Nephron (organoid): Measurements from ENCODE around the gene RUFY2.
"Not testable (repeated sequence)": the region's sequence is repeated elsewhere in the genome, so short reads cannot be mapped to it uniquely, and the experiment has no call there.

Experiments used
- H3K27ac Mint-ChIP-seq, 3 experiments: 2 replicates each; pipeline ENCODE4 v1.8.0; 2020; ENCODE audit warnings: mixed read lengths in 3 of 3, mild to moderate bottlenecking in 2 of 3, moderate library complexity in 1 of 3
- H3K27me3 Mint-ChIP-seq: 2 replicates; pipeline ENCODE4 v1.8.0; 2021; ENCODE audit warnings: low read depth, mild to moderate bottlenecking, moderate library complexity, mixed read lengths
- H3K36me3 Mint-ChIP-seq: 2 replicates; pipeline ENCODE4 v1.8.0; 2020; ENCODE audit warnings: low read depth, mixed read lengths
- H3K4me1 Mint-ChIP-seq: 2 replicates; pipeline ENCODE4 v1.8.0; 2020; ENCODE audit warnings: mixed read lengths
- H3K4me3 Mint-ChIP-seq, 3 experiments: 2 replicates each; pipeline ENCODE4 v1.8.0; 2020; ENCODE audit warnings: mild to moderate bottlenecking in 3 of 3, mixed read lengths in 3 of 3, moderate library complexity in 2 of 3
- H3K9me3 Mint-ChIP-seq: 2 replicates; pipeline ENCODE4 v1.8.0; 2020; ENCODE audit warnings: mixed read lengths
- TF ChIP-seq, protein P1 (sequence below), 3 experiments: fragments of 200-600 bp; sonication (generic); IDR thresholded peaks; one replicate each; pipeline ENCODE4 v1.5.0; 2021; ENCODE audit warnings: antibody characterized with exemption in 3 of 3; ENCODE audit not compliant: unreplicated experiment in 3 of 3

The RUFY2 gene

DNA sequence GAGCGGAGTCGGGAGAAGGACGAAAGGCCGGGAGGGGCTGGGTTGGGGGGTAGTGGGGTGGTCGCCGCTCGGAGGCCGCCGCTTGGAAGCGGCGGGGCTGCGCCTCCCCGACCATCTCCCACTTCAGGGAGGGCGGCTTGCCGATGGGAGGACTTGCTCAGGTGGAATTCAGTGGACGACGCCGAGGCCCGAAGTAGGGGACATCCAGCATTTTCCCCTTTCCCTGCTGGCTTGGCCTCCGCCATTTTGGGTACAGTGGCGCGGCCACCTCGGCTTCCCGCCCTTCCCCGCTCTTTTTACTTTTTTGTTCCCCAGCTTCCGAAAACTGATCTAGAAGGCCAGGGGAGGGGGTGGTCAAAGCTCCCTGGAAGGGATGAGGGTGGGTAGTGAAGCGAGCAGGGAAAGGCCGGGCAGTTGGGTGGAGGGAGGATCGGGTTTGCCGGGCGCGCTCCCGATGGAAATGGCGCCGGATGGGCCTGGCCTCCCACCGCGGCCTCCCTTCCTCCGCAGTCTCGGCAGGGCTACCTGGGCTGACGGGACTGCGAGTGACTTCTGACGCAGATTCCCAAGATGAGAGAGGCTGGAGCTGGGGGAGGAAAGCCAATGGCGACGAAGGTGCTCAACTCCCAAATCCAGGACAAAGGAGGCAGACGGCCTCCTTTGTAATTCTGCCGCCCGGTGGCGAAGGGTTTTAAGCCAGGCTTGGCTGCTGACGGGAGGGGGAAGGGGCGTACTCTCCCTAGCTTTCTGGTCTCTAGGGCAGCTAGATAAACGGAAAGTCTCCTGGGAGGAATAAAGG lies 74.6 kb downstream of the RUFY2 start, which contains the start of gene PBLD:
TSS of gene PBLD (minus strand) at position 670 of the 799 bp plus-strand sequence. CDS start 26,084 bp downstream, outside the sequence.
- H3K27me3 Mint-ChIP-seq = no peaks in the 10 kb centered on the region
- H3K36me3 Mint-ChIP-seq = peaks cover 19% of the 10 kb centered on the region
- H3K4me3 Mint-ChIP-seq = peak within 1 kb of the TSS; percentile 99 to 100 (median 100)
- no peaks in the 10 kb centered on the region for H3K9me3 Mint-ChIP-seq
- TF ChIP-seq, protein P1, sequence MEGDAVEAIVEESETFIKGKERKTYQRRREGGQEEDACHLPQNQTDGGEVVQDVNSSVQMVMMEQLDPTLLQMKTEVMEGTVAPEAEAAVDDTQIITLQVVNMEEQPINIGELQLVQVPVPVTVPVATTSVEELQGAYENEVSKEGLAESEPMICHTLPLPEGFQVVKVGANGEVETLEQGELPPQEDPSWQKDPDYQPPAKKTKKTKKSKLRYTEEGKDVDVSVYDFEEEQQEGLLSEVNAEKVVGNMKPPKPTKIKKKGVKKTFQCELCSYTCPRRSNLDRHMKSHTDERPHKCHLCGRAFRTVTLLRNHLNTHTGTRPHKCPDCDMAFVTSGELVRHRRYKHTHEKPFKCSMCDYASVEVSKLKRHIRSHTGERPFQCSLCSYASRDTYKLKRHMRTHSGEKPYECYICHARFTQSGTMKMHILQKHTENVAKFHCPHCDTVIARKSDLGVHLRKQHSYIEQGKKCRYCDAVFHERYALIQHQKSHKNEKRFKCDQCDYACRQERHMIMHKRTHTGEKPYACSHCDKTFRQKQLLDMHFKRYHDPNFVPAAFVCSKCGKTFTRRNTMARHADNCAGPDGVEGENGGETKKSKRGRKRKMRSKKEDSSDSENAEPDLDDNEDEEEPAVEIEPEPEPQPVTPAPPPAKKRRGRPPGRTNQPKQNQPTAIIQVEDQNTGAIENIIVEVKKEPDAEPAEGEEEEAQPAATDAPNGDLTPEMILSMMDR (IDR thresholded peaks at IDR 0.05; ENCODE audit: unreplicated experiment in 3 of 3) = peak; percentile 36 to 49 (median 36)
- H3K4me1 Mint-ChIP-seq = peaks cover 58% of the 10 kb centered on the region
- peak within 1 kb of the TSS; percentile 99 to 100 (median 100) for H3K27ac Mint-ChIP-seq

DNA sequence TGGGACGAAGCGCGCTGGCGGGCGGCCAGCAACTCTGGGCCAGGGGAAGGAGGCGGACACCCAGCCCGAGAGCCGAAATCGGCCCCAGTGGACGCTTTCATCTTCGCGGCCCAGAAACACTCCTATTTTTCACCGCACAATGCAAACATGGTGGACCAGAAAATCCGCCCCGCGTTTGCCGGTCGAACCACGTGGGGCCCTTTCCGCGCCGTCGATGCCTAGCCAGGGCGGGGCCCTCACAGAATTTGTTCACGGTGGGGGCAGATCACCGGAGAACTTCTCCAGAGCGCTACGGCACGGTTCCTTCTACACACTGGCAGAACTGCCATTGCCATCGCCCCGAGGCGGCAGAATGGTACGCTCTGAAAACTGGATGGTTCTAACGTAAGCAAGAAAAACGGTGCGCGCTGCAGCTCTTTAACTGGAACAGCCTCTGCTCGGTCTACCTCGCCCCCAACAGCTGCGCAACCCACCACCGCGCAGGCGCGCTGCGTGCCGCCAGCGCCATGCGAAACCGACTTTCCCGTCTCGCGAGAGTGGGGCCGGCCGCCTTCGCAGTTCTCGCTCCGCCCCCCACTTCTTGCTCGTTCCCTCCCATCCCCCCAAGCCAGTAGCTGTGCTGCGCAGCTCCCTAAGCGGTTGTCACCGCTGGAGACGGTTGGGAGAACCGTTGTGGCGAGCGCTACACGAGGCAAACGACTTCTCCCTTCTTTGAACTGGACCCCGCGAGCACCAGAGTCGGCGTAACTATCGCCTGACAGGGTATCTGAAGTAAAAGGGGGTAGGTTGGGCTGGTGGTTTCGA lies 75.4 kb downstream of the RUFY2 start, which contains the start of gene HNRNPH3:
TSS of gene HNRNPH3 (plus strand) at position 610 of the 804 bp plus-strand sequence. CDS start 5,158 bp downstream, outside the sequence.
- H3K4me1 Mint-ChIP-seq = peaks cover 50% of the 10 kb centered on the region
- peak within 1 kb of the TSS; percentile 99 to 100 (median 100) for H3K27ac Mint-ChIP-seq
- peak within 1 kb of the TSS; percentile 99 to 100 (median 100) for H3K4me3 Mint-ChIP-seq
- no peaks in the 10 kb centered on the region for H3K27me3 Mint-ChIP-seq
- H3K36me3 Mint-ChIP-seq = peaks cover 13% of the 10 kb centered on the region
- TF ChIP-seq, protein P1 (IDR thresholded peaks at IDR 0.05; ENCODE audit: unreplicated experiment in 3 of 3) = no peak
- no peaks in the 10 kb centered on the region for H3K9me3 Mint-ChIP-seq

DNA sequence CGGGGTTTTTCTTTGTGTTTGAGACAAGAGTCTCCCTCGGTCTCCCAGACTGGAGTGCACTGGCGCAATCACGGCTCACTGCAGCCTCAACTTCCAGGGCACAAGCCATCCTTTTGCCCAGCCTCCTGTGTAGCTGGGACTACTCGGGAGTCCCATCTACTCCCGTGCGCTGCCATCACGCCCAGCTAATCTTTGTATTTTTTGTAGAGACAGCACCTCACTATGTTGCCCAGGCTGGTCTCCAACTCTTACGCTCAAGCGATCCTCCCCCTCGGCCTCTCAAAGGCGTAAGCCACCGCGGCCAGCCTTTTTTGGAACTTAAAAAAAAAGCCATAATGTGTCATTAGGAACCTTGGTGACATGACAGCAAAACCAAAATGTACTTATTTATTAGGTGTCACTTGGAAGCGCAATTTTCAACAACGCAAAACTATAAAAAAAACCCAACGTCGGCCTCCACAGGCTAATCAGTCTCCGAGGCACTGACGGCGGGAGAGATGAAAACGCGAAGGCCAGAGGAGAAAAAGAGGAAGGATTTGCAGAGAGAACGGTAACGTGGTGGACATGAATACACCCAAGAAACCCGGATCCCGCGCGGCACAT lies 76.1 kb downstream of the RUFY2 start:
- no peaks in the 10 kb centered on the region for H3K27me3 Mint-ChIP-seq
- TF ChIP-seq, protein P1 (IDR thresholded peaks at IDR 0.05; ENCODE audit: unreplicated experiment in 3 of 3) = no peak
- H3K4me1 Mint-ChIP-seq = peaks cover 43% of the 10 kb centered on the region
- no peaks in the 10 kb centered on the region for H3K9me3 Mint-ChIP-seq
- peak overlapping the region; percentile 99 to 100 (median 100) for H3K4me3 Mint-ChIP-seq
- peak overlapping the region; percentile 99 to 100 (median 100) for H3K27ac Mint-ChIP-seq
- H3K36me3 Mint-ChIP-seq = peaks cover 10% of the 10 kb centered on the region

DNA sequence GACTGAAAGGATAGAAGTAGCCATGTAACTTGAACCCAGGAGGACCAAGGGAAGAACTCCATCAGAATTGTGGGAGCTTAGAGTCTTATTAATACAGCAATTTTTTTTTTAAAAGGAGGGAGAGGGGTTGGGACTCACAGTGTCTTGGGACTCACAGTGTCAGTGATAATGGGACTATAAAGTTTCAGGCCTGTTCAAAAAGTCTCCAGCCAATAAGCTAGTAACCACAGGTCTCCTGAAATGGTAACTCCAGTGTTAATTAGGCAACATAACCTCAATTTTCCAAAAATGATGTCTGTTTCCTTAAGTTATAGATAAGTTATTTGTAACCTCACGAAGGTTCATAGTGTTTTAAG lies 77.6 kb downstream of the RUFY2 start:
- Mint-ChIP-seq H3K9me3 (no peaks in the 10 kb centered on the region), H3K4me3 (peak overlapping the region; percentile 58 to 78 (median 75)), H3K36me3 (peaks cover 8% of the 10 kb centered on the region), H3K27me3 (no peaks in the 10 kb centered on the region), H3K4me1 (peaks cover 28% of the 10 kb centered on the region), H3K27ac (peak overlapping the region; percentile 95 to 100 (median 99))
- TF ChIP-seq, protein P1 (IDR thresholded peaks at IDR 0.05; ENCODE audit: unreplicated experiment in 3 of 3) = no peak

DNA sequence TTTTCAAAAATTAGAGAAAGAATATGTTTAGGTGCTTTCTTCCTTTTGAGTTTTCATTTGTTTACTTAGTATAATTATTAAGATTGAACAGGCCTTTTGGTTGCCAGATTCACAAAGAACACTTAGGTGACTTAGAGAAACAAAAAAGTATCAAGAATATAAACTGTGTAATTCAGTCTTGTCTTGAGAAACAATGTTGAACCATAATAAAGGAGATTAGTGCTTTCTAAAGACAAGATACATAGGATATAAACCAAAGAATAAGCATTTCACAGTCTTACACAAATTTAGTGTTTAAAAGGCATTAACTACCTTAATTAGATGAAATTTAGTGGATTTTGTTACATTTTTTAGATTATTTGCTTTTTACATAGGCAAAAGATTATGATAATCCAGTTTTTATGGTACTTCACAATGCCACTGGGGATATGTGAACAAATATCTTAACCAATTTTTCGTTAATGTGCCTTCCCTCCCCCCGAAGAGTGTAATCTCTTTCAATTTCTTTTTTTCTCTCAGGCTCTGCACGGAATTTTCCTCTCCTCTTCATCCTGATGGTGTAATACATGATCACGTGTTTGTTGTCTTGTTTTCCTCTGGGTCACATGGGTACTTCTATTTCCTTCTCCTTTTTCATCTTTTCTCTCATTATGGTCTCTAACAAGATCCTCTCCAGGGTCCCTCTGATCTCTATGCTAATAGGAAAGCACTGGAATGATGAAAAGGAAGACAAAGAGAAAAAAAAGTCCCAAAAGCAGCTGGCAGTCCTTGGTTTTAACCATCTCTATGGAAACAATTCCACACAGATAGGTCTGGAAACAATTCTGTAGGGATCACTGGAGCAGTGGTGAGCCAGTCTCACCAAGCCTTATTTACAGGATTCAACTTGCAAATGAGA lies 78.9 kb downstream of the RUFY2 start:
- Mint-ChIP-seq H3K36me3 (peaks cover 4% of the 10 kb centered on the region), H3K9me3 (no peaks in the 10 kb centered on the region), H3K27me3 (no peaks in the 10 kb centered on the region), H3K4me3 (peak overlapping the region; percentile 5 to 43 (median 40)), H3K4me1 (peaks cover 26% of the 10 kb centered on the region), H3K27ac (peak overlapping the region; percentile 92 to 100 (median 99))
- TF ChIP-seq, protein P1 (IDR thresholded peaks at IDR 0.05; ENCODE audit: unreplicated experiment in 3 of 3) = no peak

DNA sequence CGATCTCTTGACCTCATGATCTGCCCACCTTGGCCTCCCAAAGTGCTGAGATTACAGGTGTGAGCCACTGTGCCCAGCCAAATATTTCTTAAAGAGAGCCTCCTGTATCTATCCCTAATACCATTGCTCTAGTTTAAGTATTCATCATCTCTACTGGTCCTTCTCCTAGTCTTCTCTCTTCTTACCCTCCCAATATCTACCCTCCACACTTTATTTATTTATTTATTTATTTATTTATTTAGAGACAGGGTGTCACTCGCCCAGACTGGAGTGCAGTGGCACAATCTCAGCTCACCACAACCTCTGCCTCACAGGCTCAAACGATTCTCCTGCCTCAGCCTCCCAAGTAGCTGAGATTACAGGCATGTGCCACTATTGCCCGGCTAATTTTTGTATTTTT lies 82.7 kb downstream of the RUFY2 start:
- not testable (repeated sequence) for H3K9me3 Mint-ChIP-seq, H3K4me3 Mint-ChIP-seq, H3K27ac Mint-ChIP-seq, H3K36me3 Mint-ChIP-seq, H3K27me3 Mint-ChIP-seq
- H3K4me1 Mint-ChIP-seq = peaks cover 11% of the 10 kb centered on the region
